Measurements from ENCODE around the gene ADAM8.
A peak's percentile ranks its signal among the peaks of the same experiment; 100 is the strongest.

Gene ADAM8

GRCh38 chr10:133312016-133312768 lies 35.5 kb upstream of the ADAM8 start:
- no peak for TF ChIP-seq ZNF274 (IDR thresholded peaks at IDR 0.05; ENCODE audit: low read depth, low read length)
- no peak overlapping the region for H3K4me3 ChIP-seq (ENCODE audit: low read length)

- H3K4me3 ChIP-seq (ENCODE audit: low read length) = no peak overlapping the region
- TF ChIP-seq ZNF274 (IDR thresholded peaks at IDR 0.05; ENCODE audit: low read depth, low read length) = no peak
Measured at GRCh38 chr10:133311570-133311969, 34.9 kb upstream of the ADAM8 start.

GRCh38 chr10:133310789-133311188 lies 34.1 kb upstream of the ADAM8 start:
- no peak overlapping the region for H3K4me3 ChIP-seq (ENCODE audit: low read length)
- TF ChIP-seq ZNF274 (IDR thresholded peaks at IDR 0.05; ENCODE audit: low read depth, low read length) = no peak

GRCh38 chr10:133310399-133310755 lies 33.7 kb upstream of the ADAM8 start:
- no peak for TF ChIP-seq ZNF274 (IDR thresholded peaks at IDR 0.05; ENCODE audit: low read depth, low read length)
- no peak overlapping the region for H3K4me3 ChIP-seq (ENCODE audit: low read length)

GRCh38 chr10:133309720-133310398 lies 33.2 kb upstream of the ADAM8 start:
- no peak for TF ChIP-seq ZNF274 (IDR thresholded peaks at IDR 0.05; ENCODE audit: low read depth, low read length)
- no peak overlapping the region for H3K4me3 ChIP-seq (ENCODE audit: low read length)

- no peak for TF ChIP-seq ZNF274 (IDR thresholded peaks at IDR 0.05; ENCODE audit: low read depth, low read length)
- peak overlapping the region; percentile 92 for H3K4me3 ChIP-seq (ENCODE audit: low read length)
Measured at GRCh38 chr10:133309100-133309719, 32.5 kb upstream of the ADAM8 start.

- no peak for TF ChIP-seq ZNF274 (IDR thresholded peaks at IDR 0.05; ENCODE audit: low read depth, low read length)
- H3K4me3 ChIP-seq (ENCODE audit: low read length) = peak within 1 kb of the TSS; percentile 92
Measured at GRCh38 chr10:133308421-133309099, 31.9 kb upstream of the ADAM8 start, which contains the start of the genes TUBGCP2 and ZNF511. TSS of gene TUBGCP2 (minus strand) at chr10:133308872. CDS start at chr10:133302941, 5,931 bp downstream. TSS of gene ZNF511 (plus strand) at chr10:133308914. CDS start at chr10:133308944, 30 bp downstream.

GRCh38 chr10:133307776-133308420 lies 31.2 kb upstream of the ADAM8 start:
- H3K4me3 ChIP-seq (ENCODE audit: low read length) = peak overlapping the region; percentile 92
- no peak for TF ChIP-seq ZNF274 (IDR thresholded peaks at IDR 0.05; ENCODE audit: low read depth, low read length)

GRCh38 chr10:133306941-133307379 lies 30.3 kb upstream of the ADAM8 start:
- no peak for TF ChIP-seq ZNF274 (IDR thresholded peaks at IDR 0.05; ENCODE audit: low read depth, low read length)
- no peak overlapping the region for H3K4me3 ChIP-seq (ENCODE audit: low read length)

- no peak for TF ChIP-seq ZNF274 (IDR thresholded peaks at IDR 0.05; ENCODE audit: low read depth, low read length)
- no peak overlapping the region for H3K4me3 ChIP-seq (ENCODE audit: low read length)
Measured at GRCh38 chr10:133306097-133306476, 29.4 kb upstream of the ADAM8 start.

GRCh38 chr10:133303206-133303605 lies 26.5 kb upstream of the ADAM8 start:
- H3K4me3 ChIP-seq (ENCODE audit: low read length) = no peak overlapping the region
- no peak for TF ChIP-seq ZNF274 (IDR thresholded peaks at IDR 0.05; ENCODE audit: low read depth, low read length)

GRCh38 chr10:133302230-133302629 lies 25.6 kb upstream of the ADAM8 start:
- TF ChIP-seq ZNF274 (IDR thresholded peaks at IDR 0.05; ENCODE audit: low read depth, low read length) = no peak
- no peak overlapping the region for H3K4me3 ChIP-seq (ENCODE audit: low read length)

GRCh38 chr10:133299738-133300137 lies 23.1 kb upstream of the ADAM8 start:
- no peak overlapping the region for H3K4me3 ChIP-seq (ENCODE audit: low read length)
- no peak for TF ChIP-seq ZNF274 (IDR thresholded peaks at IDR 0.05; ENCODE audit: low read depth, low read length)

GRCh38 chr10:133299224-133299623 lies 22.6 kb upstream of the ADAM8 start:
- no peak overlapping the region for H3K4me3 ChIP-seq (ENCODE audit: low read length)
- no peak for TF ChIP-seq ZNF274 (IDR thresholded peaks at IDR 0.05; ENCODE audit: low read depth, low read length)
